HG03469 (cell line): ENCODE data around the gene TRPM2.
"Not testable (repeated sequence)": the region's sequence is repeated elsewhere in the genome, so short reads cannot be mapped to it uniquely, and the experiment has no call there.

ENCODE experiments used
- ATAC-seq: cut with Tn5 transposase; IDR thresholded peaks from one replicate; pipeline ENCODE4 v1.9.1; 2021; ENCODE audit warnings: mild to moderate bottlenecking, moderate library complexity, moderate number of reproducible peaks; ENCODE audit not compliant: unreplicated experiment

The TRPM2 gene

DNA sequence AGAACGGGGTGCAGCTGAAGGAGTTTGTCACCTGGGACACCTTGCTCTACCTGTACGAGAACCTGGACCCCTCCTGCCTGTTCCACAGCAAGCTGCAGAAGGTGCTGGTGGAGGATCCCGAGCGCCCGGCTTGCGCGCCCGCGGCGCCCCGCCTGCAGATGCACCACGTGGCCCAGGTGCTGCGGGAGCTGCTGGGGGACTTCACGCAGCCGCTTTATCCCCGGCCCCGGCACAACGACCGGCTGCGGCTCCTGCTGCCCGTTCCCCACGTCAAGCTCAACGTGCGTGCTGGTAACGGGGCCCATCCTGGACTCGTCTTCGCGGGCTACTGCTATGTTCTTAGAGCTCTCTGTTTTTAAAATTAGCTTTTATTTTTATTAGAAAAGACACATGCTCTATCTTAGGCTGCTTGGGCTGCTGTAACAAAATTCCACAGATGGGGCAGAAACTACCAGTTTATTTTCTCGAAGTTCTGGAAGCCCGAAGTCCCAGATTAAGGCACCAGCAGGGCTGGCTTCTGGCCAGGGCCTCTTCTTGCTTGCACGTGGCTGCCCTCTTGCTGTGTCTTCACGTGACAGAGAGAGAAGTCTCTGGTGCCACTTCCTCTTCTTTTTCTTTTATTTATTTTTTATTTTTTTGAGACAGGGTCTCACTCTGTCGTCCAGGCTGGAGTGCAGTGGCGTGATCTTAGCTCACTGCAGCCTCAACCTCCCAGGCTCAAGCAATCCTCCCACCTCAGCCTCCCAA lies 38.1 kb downstream of the TRPM2 start:
- ATAC-seq = no peak

DNA sequence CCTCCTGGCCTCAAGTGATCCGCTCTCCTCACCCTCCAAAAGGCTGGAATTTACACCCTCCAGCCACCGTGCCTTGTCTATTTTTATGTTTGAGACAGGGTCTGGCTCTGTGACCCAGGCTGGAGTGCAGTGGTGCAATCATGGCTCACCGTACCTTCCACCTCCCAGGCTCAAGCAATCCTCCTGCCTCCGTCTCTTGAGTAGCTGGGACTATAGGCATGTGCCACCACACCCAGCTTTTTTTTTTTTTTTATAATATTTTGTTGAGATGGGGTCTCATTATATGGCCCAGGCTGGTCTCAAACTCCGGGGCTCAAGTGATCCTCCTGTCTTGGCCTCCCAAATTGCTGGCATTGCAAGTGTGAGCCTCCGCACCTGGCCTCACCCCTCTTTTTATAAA lies 38.8 kb downstream of the TRPM2 start:
- no peak for ATAC-seq

DNA sequence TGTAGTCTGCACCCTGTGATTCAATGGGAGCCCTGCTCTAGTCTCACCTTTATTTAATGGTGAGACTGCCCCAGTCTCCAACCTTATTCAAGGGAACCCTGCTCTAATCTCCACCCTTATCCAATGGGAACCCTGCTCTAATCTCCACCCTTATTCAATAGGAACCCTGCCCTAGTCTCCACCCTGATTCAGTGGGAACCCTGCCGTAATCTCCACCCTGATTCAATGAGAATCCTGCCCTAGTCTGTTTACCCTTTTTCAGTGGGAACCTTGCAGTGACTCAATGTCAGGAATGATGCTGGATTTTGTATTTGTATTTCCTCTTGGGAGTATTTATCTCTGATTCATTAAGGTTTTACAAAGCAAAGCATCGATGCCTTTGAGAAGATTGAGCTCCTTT lies 39.5 kb downstream of the TRPM2 start:
- ATAC-seq = no peak

GRCh38 chr21:44394733-44395132 lies 41.3 kb downstream of the TRPM2 start:
- ATAC-seq = no peak

- no peak for ATAC-seq
These were observed 41.8 kb downstream of the TRPM2 start for GRCh38 chr21:44395260-44395659.

GRCh38 chr21:44396803-44397202 lies 43.4 kb downstream of the TRPM2 start:
- not testable (repeated sequence) for ATAC-seq

DNA sequence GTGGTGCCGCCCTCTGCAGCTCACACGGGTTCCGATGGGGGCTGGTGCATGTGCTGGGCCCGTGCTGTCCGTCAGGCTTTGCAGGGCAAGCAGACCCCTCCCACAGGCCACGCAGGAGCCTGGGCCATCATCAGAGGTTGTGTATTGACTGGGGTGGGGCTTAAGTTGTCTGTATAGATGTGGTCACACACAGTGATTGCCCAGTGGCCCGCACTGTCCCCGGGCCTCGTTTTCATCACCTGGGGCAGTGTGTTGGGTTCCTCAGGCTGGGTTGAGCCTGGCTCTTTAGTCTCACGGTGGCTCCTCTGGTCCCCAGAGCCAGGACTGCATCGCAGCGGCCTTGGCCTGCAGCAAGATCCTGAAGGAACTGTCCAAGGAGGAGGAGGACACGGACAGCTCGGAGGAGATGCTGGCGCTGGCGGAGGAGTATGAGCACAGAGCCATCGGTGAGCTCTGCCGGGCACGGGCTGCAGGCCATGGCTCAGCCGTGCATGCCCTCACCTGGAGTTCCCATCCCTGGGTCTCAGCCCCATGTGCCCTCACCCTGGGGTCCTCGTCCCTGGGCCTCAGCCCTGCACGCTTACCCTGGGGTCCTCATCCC lies 44.1 kb downstream of the TRPM2 start:
- no peak for ATAC-seq

GRCh38 chr21:44398499-44398898 lies 45.1 kb downstream of the TRPM2 start:
- no peak for ATAC-seq

- ATAC-seq = no peak
These were observed 45.9 kb downstream of the TRPM2 start for GRCh38 chr21:44399151-44399954.

DNA sequence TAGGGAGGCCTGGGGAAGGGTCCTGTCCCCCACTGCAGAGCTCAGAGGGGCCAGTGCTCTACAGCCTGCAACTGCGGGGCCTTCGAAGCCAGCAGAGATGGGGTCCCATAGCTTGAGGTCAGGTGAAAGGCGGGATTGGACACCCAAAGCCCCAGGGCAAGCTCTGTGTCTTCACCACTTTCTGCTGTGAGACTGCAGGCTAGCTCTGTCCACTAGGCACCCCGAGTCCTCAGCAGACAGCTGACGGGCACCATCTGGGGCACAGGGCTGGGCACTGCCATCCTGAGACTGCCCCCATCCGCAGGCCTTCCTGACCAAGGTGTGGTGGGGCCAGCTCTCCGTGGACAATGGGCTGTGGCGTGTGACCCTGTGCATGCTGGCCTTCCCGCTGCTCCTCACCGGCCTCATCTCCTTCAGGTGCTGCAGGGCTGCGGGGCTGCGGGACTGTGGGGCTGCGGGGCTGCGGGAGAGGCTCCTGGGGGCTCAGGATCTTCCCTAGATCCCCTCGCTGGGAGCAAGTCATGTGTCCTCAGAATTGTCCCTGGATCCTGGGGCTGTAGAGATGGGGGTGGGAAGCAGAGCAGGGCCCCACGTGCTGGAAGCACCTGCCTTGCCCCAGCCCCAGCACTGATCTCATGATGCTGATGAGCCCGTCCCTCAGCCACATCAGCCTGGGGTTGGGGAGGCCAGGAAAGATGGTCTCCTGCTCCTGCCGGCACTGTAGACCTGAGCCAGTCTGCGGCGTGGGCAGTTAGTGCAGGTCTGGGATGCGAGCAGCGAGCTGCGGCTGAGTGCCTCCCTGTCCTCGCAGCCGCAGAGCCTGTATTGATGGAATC lies 46.8 kb downstream of the TRPM2 start:
- no peak for ATAC-seq

- no peak for ATAC-seq
These were observed 47.5 kb downstream of the TRPM2 start for GRCh38 chr21:44400791-44401385.

DNA sequence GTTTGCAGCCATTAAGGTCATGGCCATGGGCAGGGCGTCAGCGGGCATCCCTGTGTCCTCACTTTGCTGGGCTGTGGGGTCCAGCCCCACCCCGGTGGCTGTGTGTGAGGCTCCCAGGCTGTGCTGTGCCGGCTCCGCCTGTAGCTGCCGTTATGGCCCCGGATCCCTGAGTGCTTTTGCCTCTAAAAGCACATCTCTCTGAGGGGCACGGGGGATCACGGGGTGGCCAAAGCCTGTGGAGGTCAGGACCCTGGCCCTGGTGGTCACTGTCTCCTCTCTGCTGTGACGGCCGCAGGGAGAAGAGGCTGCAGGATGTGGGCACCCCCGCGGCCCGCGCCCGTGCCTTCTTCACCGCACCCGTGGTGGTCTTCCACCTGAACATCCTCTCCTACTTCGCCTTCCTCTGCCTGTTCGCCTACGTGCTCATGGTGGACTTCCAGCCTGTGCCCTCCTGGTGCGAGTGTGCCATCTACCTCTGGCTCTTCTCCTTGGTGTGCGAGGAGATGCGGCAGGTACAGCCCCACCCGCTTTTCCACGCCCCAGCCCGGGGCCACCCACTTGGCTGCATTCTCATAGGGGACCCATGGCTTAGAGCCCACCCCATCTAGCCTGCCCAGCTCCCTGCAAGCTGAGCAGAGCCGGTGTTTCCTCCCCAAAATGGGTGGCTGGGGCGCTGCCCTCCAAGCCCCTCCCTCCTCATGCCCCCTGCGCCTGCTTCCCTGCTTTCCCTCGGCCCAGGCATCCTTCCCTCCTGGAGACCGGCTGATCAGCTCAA lies 48.2 kb downstream of the TRPM2 start:
- ATAC-seq = no peak

DNA sequence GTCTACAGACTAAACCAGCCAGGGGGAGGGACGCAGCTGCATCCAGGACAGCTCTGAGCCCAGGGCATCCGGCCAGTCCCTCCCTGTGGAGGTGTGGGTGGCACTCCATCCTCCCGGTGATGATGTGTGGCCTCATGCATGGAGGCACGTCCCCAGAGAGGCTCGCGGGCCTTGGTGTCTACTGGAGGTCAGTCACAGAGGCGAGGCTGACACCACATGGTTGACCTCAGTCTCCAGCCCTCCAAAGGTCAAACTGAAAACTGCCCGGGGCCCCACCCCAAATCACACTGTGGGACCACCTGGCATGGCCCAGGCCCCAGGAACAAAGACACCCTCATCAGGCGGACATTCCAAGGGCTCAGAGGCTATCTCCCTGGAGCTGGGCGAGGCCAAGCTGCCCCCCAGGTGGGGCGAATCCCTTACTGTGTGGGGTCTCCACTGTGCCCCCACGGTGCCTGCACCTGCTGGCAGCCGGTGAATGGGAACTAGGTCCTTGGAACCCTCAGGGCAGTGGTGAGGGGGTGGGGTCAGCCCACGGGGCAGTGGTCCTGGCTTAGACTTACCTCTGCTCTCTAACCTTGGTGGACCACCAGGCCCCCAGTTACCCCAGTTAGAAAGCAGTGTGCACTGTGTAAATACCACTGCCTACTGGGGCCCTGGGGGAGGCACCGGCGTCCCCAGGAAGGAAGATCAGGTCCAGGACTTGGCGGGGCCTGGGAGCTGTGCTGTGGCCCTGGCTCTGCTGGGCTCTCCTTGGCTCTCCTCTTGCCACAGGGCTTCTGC lies 49.1 kb downstream of the TRPM2 start:
- no peak for ATAC-seq

DNA sequence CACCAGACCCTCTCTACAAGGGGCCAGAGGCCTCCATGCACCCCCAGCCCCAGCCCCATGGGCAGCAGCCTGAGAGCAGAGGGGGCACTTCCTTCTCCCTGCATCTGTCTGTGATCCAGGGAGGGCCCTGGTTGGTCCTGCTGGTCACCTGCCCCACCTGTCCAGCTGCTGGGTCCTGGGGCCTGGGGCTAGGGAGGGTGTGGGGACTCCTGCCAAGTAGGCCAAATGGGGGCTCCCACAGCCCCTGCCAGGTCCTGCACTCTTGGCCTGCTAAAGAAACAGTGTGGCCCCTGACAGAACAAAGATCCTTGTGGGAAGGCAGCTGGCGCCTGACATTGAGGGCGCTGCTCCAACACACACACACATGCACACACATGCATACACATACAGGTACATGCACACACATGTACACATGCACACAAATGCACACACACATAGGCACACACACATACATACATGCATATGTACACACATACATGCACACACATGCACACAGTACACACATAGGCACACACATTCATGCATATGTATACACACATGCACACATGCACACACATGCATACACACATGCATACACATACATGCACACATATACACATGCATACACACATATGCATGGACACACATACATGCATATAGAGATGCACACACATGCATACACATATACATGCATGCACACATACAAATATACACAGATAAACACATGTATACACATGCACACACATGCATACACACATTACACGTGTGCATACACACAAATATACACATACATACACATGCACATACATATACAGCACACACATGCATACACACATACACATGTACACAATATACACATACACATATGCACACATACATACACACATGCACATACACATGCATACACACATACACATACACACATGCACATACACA lies 49.9 kb downstream of the TRPM2 start:
- no peak for ATAC-seq

- not testable (repeated sequence) for ATAC-seq
These were observed 51.1 kb downstream of the TRPM2 start for GRCh38 chr21:44404482-44404881.

GRCh38 chr21:44405091-44405947 lies 51.9 kb downstream of the TRPM2 start:
- ATAC-seq = no peak
